Stimulated activated CD4-positive, alpha-beta T cell treated with anti-CD3 and anti-CD28 coated beads, Interleukin-12 subunit alpha, Interleukin-12 subunit beta, amount 100 ng/mL, for 4 hours (primary cell): ENCODE data around the gene EYS.

Experiments used
- DNase-seq: peaks from one replicate; pipeline ENCODE4 v3.0.0-alpha.2; 2020

EYS gene

GRCh38 chr6:64803470-64804166, 903.4 kb downstream of the EYS start:
- DNase-seq, result no peak

DNA sequence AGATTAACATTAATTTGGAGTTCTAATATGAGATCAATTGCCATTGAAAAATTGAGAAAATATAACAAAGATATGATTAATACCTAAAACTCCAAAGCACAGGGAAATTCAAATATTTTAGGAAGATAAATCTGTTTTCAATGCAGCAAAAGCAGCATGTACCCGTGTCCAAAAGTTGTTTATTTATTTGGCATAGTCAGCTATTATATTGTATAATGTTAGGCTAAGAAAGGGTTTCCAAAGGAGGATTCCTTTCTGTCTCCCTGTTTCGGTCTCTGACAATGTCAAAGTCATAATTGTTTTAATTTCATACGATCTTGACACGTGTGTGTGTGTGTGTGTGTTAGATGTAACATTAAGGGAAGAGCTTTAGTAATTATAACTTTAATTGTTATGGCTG, 914.5 kb downstream of the EYS start:
- DNase-seq, result no peak

DNA sequence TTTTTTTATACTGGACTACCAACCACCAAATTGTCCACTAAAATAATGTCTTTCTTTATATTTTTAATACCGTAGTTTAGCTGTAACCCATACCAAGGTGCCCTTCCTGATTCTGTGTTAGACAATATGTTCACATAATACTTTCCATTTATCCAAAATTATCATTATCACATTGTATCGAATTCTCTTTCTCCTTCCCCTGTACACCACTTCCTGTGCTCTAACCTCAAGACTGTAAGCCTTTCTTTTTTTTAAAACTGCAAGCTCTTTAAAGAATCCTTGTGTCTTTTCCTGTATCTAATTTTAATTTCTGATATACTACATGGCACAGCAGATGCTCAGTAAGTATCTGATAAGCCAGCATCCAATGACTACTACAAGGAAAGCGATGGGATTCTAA, 917.5 kb downstream of the EYS start:
- no peak for DNase-seq

- no peak for DNase-seq
Observed at GRCh38 chr6:64786736-64787135, 920.3 kb downstream of the EYS start.

DNA sequence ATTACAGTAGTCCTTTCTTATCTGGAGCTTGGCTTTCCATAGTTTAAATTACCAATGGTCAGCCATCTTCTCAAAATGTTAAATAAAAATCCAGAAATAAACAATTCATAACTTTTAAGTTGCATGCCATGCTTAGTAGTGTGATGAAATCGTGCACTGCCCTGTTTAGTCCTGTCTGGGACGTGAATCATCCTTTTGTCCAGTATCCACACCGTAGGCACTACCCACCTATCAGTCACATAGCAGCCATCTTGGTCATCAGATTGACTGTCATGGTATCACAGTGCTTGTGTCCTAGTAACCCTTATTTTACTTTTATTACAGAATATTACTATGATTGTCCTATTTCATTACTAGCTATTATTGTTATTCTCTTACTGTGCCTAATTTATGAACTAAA, 924.1 kb downstream of the EYS start:
- DNase-seq, result no peak

DNA sequence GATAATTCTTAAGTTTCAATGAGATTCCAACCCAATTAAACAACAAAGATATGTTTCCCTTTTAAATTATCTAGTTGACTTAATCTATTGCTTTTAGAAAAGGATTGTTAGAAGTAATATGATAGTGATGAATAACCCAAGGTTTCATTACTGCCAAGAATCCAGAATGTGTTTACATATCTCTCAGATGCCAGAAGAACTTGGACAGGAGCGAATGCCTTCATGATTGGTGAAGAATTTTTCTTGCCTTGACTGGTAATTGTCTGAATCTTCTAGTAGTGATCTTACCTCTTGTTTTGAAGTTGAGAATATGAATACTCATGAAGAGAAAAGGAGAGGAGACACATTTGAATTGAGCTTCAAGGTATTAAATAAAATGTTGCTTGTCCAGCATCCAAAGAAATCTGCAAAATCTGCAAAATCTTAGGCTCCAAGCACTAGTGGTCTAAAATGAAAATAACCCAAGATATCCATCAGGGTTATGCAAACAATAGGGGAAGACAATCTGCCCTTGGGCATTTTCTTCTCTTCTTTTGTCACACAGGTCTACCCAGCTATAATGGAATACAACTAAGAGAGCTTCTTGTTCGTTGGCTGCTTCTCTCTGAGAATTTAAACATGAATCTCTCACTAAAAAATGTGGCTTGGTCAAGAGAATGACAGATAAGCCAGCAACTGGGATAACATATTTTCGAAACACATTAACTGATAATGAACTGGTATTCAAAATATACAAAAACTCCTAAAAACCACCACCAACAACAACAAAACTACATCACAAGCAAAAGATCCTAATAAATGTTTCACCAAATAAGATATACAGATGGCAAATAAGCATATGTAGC, 928.9 kb downstream of the EYS start:
- DNase-seq, result no peak

DNA sequence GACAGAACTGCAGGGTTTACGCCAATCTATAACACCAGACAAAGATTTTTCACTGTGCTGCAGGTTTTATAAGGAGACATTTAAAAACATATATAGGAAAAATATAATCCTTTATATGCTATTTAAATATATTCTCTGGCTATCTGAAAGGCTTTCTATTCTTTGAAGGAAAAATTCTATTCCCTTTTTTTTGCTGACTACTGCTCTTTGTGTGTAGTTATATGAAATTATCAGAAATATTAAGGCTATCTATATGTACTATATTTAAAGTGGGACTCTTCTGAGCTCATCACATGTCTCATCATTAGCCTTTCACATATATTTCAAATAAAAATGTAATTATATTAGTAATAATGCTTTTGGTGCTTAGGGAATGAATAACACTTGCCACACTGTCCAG, 930.7 kb downstream of the EYS start:
- no peak for DNase-seq

DNA sequence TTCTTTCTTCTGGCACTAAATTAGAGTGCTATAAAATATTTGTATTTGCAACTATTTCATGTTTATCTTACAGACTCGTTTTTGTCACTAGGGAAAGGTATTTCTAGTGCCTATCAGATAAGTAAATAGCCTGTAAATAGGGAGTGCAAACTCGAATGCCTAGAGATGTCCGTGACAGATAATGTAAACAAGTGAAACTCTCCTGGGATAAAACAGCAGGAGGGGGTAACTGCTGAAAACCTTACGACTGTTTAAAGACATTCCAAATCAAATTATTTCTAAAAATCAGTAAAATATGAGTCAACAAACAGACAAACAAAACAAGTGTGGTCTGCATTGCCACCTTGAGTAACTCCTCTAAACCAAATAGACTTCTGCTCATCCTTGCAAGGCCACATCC, 932.1 kb downstream of the EYS start:
- no peak for DNase-seq

GRCh38 chr6:64750910-64751309, 956.1 kb downstream of the EYS start:
- DNase-seq, result no peak

- no peak for DNase-seq
Observed at GRCh38 chr6:64737418-64737817, 969.6 kb downstream of the EYS start.

DNA sequence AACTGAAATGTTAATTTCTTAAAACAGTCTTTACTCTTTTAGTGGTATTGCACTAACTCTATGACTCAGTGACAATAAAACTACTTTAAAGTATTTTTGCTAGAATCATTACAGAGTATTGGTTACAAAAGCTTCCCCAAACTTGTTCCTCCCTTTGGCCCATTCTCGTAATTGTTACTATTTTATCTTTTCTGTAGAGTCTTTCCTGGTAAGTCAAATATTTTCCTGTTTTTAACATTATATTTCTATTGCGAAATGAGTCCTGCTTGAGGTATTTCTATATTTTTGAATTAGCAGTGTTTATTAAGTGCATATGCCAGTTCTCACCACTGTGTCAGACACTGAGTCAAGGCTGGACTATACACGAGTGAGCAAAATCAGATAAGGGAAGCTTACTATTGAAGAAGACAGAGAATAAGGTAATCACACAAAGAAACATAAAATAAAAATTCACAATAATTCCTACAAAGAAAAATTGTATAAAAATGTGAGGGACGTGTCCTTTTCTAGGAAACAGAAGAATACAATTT, 970.5 kb downstream of the EYS start:
- DNase-seq, result no peak

GRCh38 chr6:64733433-64733832, 973.6 kb downstream of the EYS start:
- DNase-seq, result no peak

DNA sequence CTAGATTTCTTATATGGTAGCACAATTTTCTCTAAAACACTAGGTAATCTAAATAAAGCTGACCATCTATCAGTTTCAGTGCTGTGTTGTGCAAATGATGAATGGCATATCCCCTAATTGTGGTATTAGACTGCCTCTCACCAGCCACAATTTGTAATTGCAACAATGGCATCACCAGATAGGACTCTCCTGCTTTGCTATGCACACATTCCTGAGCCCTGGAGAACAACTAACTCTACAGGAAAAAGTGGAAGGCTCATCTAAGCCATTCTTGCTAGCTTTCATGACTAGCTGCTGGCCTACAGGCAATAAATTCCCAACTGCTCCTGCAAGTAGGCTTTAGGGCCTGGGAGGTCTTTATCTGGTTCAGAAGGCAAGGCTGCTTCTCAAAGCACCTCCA, 974.1 kb downstream of the EYS start:
- DNase-seq, result no peak

DNA sequence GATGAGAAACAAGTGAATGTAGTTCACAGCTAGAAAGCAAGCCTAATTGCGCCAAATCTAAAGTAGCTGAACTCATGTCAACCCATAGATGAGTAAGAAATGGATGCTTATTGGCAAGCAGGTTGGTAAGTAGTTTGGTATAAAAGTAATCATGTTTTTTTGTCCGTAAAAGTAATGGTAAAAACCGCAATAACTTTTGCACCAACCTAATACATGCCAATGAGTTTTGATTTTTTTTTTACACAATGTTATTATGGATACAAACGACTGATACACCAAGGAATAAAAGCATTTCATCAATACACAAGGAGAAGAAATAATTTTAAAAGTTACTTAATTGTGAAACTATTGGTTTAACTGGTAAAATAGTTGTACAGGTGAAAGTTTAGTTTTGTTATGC, 977.5 kb downstream of the EYS start:
- DNase-seq, result no peak

- DNase-seq, result no peak
Observed at GRCh38 chr6:64727075-64727474, 980.0 kb downstream of the EYS start.

DNA sequence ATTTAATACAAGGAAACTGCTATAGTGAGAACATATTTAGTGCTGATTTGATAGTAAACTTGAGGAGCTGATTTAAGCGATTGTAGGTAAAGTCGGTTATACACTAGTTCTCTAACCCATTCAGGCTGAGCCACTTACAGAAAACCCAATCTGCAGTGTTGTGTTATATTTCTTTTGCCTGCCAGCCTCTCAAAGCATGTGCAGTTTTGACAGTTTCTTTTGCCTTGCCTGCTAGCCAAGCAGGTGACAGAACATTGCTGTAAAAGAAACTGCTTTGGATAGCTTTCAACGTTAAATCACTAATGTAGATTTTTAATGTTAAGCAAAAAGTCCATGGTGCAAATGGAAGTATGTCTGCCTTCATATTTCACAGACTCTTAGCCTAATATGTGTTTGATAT, 982.9 kb downstream of the EYS start:
- no peak for DNase-seq

GRCh38 chr6:64723327-64724058, 983.5 kb downstream of the EYS start:
- no peak for DNase-seq

DNA sequence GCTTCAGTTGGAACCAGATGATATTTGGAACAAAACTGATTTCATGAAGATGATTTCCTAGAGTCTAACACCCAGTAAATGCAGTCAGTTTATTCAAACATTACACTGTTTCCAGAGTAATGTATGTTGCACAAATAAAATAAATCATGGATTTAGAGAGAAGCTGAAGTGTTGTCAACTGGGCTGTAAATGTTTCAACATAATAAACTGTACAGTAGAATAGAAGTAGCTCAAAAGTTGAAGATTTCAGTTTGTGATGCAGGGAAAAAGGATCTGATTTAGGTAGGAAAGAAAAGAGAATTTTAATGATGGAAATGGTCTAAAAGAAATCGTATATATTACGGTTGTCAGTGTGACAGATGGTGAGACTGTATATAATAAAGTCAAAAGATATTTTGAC, 985.2 kb downstream of the EYS start:
- DNase-seq, result no peak

DNA sequence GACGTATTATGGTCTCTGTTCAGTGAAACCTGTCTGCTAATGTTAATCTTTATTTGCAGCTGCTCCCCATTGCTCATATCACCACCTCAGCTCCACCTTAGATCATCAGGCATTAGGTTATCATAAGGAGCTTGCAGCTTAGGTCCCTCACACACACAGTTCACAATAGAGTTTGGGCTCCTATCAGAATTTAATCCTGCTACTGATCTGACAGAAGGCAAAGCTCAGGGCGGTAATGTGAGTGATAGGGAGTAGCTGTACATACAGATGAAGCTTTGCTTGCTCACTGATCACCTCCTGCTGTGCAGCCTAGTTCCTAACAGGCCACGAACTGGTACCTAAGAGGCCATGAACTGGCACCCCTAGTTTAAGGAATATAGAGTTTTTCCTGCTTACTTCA, 989.7 kb downstream of the EYS start:
- no peak for DNase-seq

DNA sequence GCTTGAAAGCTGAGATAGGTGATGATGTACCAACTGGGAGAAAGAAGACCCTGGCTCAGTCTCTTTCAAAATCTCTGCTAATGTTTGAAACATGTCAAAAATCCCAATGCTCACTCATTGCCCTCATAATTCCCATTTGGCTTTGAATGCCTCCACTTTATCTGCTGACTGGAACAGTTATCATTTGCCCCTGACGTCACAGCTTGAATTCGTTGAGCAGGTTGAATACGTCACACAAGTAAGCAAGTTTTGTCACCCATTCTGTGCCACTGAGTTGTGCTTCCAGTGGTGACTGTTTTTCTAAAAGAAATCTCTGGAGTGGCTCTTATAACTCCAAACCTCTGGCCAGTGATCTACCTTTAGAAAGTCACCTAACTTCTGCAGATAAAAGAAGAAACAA, 991.4 kb downstream of the EYS start:
- DNase-seq, result no peak

DNA sequence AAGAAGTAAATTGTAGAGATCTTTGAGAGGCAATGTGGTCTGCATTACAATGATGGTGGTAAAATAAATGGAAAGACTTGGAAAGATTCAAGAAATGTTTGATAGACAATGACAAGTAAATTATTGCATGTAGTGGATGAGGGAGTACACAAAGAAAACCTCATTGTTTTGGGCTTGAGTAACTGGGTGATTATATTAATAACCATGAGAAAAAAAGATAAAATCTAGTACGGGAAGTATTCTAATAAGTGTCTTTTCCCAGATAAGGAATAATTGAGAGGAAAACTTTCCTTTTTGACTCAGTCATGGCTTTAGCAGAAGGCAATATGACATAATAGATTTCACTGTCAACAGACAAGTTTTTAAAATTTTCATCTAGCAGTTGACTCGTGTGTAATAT, 993.0 kb downstream of the EYS start:
- no peak for DNase-seq

DNA sequence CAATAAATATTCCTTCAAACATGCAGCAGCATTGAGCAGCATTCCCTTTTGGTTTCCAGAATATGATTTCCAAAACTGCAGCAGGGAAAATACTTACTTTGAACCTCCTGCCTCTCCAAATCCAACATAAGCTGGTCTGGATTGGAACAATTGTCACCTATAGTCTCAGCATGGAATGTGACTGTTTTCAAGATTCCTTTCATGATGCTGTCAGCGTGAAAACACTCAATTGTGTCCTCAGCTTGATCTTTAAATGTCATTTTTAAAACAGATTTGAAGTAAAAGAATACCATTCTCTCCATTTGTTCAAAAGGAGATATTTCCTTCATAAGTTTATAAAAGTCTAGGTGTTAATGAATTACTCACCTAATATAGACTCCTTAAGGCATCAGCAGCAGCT, 993.9 kb downstream of the EYS start:
- no peak for DNase-seq

DNA sequence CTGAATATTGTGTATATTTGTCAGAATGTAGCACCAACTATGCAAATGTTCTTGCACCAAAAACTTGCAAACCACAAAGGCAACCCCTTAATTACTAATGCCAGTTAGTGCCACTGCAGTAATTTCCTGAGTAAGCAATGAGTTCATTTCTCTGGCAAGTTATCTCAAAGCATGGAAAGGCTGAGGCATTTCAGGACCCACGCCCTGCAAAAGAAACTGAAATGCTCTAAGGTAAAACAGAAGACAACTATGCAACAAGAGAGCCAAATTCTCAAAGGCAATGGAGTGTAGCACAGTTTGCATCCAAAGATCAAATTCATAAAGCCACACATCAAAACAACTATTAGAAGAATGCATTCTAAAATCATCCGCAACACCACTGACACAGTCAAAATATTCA, 994.4 kb downstream of the EYS start:
- no peak for DNase-seq

DNA sequence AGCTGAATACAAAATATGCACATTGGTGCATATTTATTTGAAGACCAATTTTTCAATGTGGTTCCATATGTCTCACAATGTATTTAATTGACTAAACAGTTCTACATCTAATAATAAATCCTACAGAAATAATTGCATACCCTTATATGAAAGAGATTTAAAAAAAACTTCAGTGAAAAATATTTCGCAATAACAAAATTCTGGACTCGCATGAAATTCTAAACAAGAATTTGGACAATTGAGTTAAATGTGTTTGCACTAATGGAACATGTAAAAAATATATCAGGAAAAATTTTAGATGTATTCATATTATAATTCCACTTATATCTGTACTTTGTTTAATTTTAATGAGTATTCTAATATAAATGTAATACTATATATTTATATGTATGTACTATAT, 1003.1 kb downstream of the EYS start:
- DNase-seq, result no peak
